ENCODE data around the gene THY1.

- TF ChIP-seq CTCF (optimal IDR thresholded peaks at IDR 0.05 in 1 of 3, IDR thresholded peaks at IDR 0.05 in 1 of 3, conservative IDR thresholded peaks at IDR 0.05 in 1 of 3; ENCODE audit: extremely low read depth in 1 of 3, insufficient read depth in 2 of 3, low read length in 3 of 3) (no peak), EZH2 (IDR thresholded peaks at IDR 0.05; ENCODE audit: low read length) (no peak)
Observed at GRCh38 chr11:119459293-119459976, 36.5 kb upstream of the THY1 start.

Data from keratinocyte (primary cell).